ENCODE data around the gene EMC10.

The EMC10 gene

GRCh38 chr19:50500753-50501151, 24.4 kb downstream of the EMC10 start:
- TF ChIP-seq, protein P1, sequence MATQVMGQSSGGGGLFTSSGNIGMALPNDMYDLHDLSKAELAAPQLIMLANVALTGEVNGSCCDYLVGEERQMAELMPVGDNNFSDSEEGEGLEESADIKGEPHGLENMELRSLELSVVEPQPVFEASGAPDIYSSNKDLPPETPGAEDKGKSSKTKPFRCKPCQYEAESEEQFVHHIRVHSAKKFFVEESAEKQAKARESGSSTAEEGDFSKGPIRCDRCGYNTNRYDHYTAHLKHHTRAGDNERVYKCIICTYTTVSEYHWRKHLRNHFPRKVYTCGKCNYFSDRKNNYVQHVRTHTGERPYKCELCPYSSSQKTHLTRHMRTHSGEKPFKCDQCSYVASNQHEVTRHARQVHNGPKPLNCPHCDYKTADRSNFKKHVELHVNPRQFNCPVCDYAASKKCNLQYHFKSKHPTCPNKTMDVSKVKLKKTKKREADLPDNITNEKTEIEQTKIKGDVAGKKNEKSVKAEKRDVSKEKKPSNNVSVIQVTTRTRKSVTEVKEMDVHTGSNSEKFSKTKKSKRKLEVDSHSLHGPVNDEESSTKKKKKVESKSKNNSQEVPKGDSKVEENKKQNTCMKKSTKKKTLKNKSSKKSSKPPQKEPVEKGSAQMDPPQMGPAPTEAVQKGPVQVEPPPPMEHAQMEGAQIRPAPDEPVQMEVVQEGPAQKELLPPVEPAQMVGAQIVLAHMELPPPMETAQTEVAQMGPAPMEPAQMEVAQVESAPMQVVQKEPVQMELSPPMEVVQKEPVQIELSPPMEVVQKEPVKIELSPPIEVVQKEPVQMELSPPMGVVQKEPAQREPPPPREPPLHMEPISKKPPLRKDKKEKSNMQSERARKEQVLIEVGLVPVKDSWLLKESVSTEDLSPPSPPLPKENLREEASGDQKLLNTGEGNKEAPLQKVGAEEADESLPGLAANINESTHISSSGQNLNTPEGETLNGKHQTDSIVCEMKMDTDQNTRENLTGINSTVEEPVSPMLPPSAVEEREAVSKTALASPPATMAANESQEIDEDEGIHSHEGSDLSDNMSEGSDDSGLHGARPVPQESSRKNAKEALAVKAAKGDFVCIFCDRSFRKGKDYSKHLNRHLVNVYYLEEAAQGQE (IDR thresholded peaks at IDR 0.05; ENCODE audit: insufficient read depth in 1 of 2, low read depth in 2 of 2, low read length in 2 of 2) = no peak
- TF ChIP-seq SIN3A (IDR thresholded peaks at IDR 0.05; ENCODE audit: borderline replicate concordance, insufficient read depth, low read length) = no peak
- no peak for TF ChIP-seq TAF1 (IDR thresholded peaks at IDR 0.05; ENCODE audit: borderline replicate concordance, insufficient read depth, low read length)
- TF ChIP-seq FOXP2 (optimal IDR thresholded peaks at IDR 0.05; ENCODE audit: borderline replicate concordance, extremely low read depth, extremely low read length, insufficient read depth) = no peak
- no peak for TF ChIP-seq POLR2AphosphoS5 (IDR thresholded peaks at IDR 0.05; ENCODE audit: low read depth, low read length)

DNA sequence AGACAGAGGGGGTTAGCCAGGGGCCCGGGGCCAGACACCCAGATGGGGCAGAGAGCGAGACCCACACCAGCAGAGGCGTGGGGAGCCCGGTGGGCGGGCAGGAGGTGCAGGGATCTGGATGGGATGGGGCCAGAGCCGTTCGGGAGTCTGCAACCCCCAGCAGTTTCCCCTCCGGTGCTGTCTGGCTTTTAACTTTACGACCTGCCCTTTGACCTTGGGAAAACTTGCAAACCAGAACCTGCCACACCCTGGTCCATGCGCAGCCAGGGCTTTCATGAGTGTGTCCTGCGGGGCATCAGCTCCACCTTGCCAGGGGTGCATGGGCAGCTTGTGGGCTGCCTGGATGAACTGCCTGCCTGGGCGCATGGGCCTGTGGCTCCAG, 24.9 kb downstream of the EMC10 start:
- TF ChIP-seq, protein P1 (IDR thresholded peaks at IDR 0.05; ENCODE audit: insufficient read depth in 1 of 2, low read depth in 2 of 2, low read length in 2 of 2) = no peak
- TF ChIP-seq FOXP2 (optimal IDR thresholded peaks at IDR 0.05; ENCODE audit: borderline replicate concordance, extremely low read depth, extremely low read length, insufficient read depth) (no peak), POLR2AphosphoS5 (IDR thresholded peaks at IDR 0.05; ENCODE audit: low read depth, low read length) (no peak), SIN3A (IDR thresholded peaks at IDR 0.05; ENCODE audit: borderline replicate concordance, insufficient read depth, low read length) (no peak), TAF1 (IDR thresholded peaks at IDR 0.05; ENCODE audit: borderline replicate concordance, insufficient read depth, low read length) (no peak)

GRCh38 chr19:50501568-50502475, 25.5 kb downstream of the EMC10 start:
- TF ChIP-seq SIN3A (IDR thresholded peaks at IDR 0.05; ENCODE audit: borderline replicate concordance, insufficient read depth, low read length) = no peak
- TF ChIP-seq POLR2AphosphoS5 (IDR thresholded peaks at IDR 0.05; ENCODE audit: low read depth, low read length) = no peak
- TF ChIP-seq, protein P1 (IDR thresholded peaks at IDR 0.05; ENCODE audit: insufficient read depth in 1 of 2, low read depth in 2 of 2, low read length in 2 of 2) = no peak
- no peak for TF ChIP-seq FOXP2 (optimal IDR thresholded peaks at IDR 0.05; ENCODE audit: borderline replicate concordance, extremely low read depth, extremely low read length, insufficient read depth)
- TF ChIP-seq TAF1 (IDR thresholded peaks at IDR 0.05; ENCODE audit: borderline replicate concordance, insufficient read depth, low read length) = no peak

GRCh38 chr19:50505856-50506611, 29.7 kb downstream of the EMC10 start:
- TF ChIP-seq SIN3A (IDR thresholded peaks at IDR 0.05; ENCODE audit: borderline replicate concordance, insufficient read depth, low read length) = no peak
- no peak for TF ChIP-seq TAF1 (IDR thresholded peaks at IDR 0.05; ENCODE audit: borderline replicate concordance, insufficient read depth, low read length)
- TF ChIP-seq, protein P1 (IDR thresholded peaks at IDR 0.05; ENCODE audit: insufficient read depth in 1 of 2, low read depth in 2 of 2, low read length in 2 of 2) = no peak
- no peak for TF ChIP-seq FOXP2 (optimal IDR thresholded peaks at IDR 0.05; ENCODE audit: borderline replicate concordance, extremely low read depth, extremely low read length, insufficient read depth)
- no peak for TF ChIP-seq POLR2AphosphoS5 (IDR thresholded peaks at IDR 0.05; ENCODE audit: low read depth, low read length)
